ENCODE measurements around the gene AGMAT. TPM values are rescaled to one million over a fixed set of nuclear protein-coding genes. Genes with fewer than 3 reads are reported as not detected.

AGMAT gene
- total and polyA plus RNA-seq, 9 of the 15 experiments (the other 6 are each of a cell fraction or from before 2014, with no cell fraction given) = not detected

DNA sequence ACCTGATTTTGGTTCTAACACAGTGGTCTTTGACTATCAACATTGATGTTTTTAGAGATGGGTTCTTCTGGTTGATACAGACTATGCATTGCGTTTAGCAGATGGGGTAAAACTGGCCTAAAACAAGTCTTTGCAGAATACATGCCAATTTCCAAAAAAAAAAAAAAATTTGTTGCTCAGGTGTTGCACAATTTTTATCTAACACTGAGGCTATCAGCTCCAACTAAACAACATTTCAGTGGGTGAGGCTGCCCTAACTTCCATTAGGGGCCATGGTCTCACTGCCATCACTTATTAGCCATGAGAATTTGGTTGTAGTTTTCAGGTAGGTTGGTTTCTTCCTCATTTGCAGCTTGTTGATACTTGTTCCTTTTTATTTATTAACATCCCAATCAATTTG is 14.0 kb downstream of the AGMAT start:
- Histone ChIP-seq H3K79me2 (ENCODE audit: control insufficient read depth, insufficient read depth, low read length) (no peaks in the 10 kb centered on the region), H3K27ac (ENCODE audit: extremely low read depth, low read depth, low read length) (no peak overlapping the region), H3K9me1 (ENCODE audit: control insufficient read depth, insufficient read depth, low read length) (no peaks in the 10 kb centered on the region), H2AFZ (ENCODE audit: low read depth, low read length) (no peak overlapping the region), H3K36me3 (ENCODE audit: control insufficient read depth, insufficient read depth, low read length) (peaks cover 51% of the 10 kb centered on the region; the same call in 2 of the 3 replicates), H4K20me1 (replicated peaks; ENCODE audit: control insufficient read depth, insufficient read depth, low read length) (no peaks in the 10 kb centered on the region), H3K4me1 (replicated peaks in 1 of 2; ENCODE audit: control insufficient read depth in 2 of 2, insufficient read depth in 2 of 2, low read length in 2 of 2) (peaks cover 0 to 6% of the 10 kb centered on the region in 2 experiments; a peak in 1 of 5 replicates), H3K4me2 (ENCODE audit: insufficient read depth, low read length) (no peak overlapping the region), H3K9me3 (replicated peaks; ENCODE audit: control insufficient read depth, insufficient read depth, low read depth, low read length) (no peaks in the 10 kb centered on the region), H3K9ac (ENCODE audit: insufficient read depth in 1 of 2, low read depth in 2 of 2, low read length in 2 of 2) (no peak overlapping the region), H3K27me3 (ENCODE audit: control insufficient read depth in 2 of 2, insufficient read depth in 2 of 2, low read length in 2 of 2) (no peaks in the 10 kb centered on the region), H3K4me3 (no peak overlapping the region)
- no TSS peak for BruUV-seq (replicated peaks)
- ChIA-PET CTCF (ENCODE audit: low intra/inter-chr PET ratio) (no interaction called here), POLR2A (interaction anchor here (0.7 to 1.4 kb wide), 4 partner anchors 8 to 42 kb away, joined by 3 read pairs; no protein-coding TSS in a partner anchor)
- FAIRE-seq (no peak), DNase-seq (ENCODE audit: extremely low read depth in 1 of 4, low spot score in 3 of 4) (no peak), ATAC-seq (no peak)
- TF ChIP-seq TAF7 (tag; IDR thresholded peaks at IDR 0.05) (no peak), SIRT6 (IDR thresholded peaks at IDR 0.05; ENCODE audit: low read depth, low read length) (no peak), EHMT2 (IDR thresholded peaks at IDR 0.05) (no peak), CEBPB (tag; IDR thresholded peaks at IDR 0.05) (peak; percentile 68), RB1 (IDR thresholded peaks at IDR 0.05; ENCODE audit: low read depth) (no peak), SIN3A (IDR thresholded peaks at IDR 0.05; ENCODE audit: borderline replicate concordance in 2 of 2, control insufficient read depth in 1 of 2, low read depth in 2 of 2, low read length in 2 of 2) (no peak), CEBPZ (IDR thresholded peaks at IDR 0.05; ENCODE audit: borderline replicate concordance, low read depth, low read length) (no peak), CEBPG (CRISPR knock-in tag; IDR thresholded peaks at IDR 0.05) (no peak), CEBPG (tag; conservative IDR thresholded peaks at IDR 0.05 in 1 of 2, IDR thresholded peaks at IDR 0.05 in 1 of 2) (peak in 1 of 2 experiments; percentile 36; a peak in 1 of 4 replicates), ZFP30 (CRISPR knock-in tag; IDR thresholded peaks at IDR 0.05; ENCODE audit: borderline replicate concordance) (no peak), MIER1 (IDR thresholded peaks at IDR 0.05; ENCODE audit: low read depth) (no peak)
- in situ Hi-C loops (cut with MboI) (no loop called here), intact Hi-C loops (cut with micrococcal nuclease) (no loop called here)
- 73% methylated on average over 1 of the region's 1 CpG for WGBS (ENCODE audit: insufficient coverage, low coverage, missing lambda C conversion rate)

Data from K562 (cell line).